Activated CD8-positive, alpha-beta memory T cell treated with anti-CD3 and anti-CD28 coated beads, Interleukin-2, amount 50 U/mL, for 24 hours (primary cell): Measurements from ENCODE around the gene FGD4.

Experiments used
- DNase-seq: peaks from one replicate; pipeline ENCODE4 v3.0.0-alpha.2; 2020; ENCODE audit errors: extremely low read depth

Gene FGD4

GRCh38 chr12:32605326-32606095, 206.2 kb downstream of the FGD4 start:
- DNase-seq = no peak

GRCh38 chr12:32606443-32606842, 207.1 kb downstream of the FGD4 start:
- no peak for DNase-seq

GRCh38 chr12:32609966-32610365, 210.6 kb downstream of the FGD4 start:
- DNase-seq = no peak

- DNase-seq = no peak
Observed at GRCh38 chr12:32611986-32612385, 212.6 kb downstream of the FGD4 start.

GRCh38 chr12:32612658-32613614, 213.6 kb downstream of the FGD4 start:
- DNase-seq = no peak

GRCh38 chr12:32615441-32615840, 216.1 kb downstream of the FGD4 start:
- no peak for DNase-seq

- no peak for DNase-seq
Observed at GRCh38 chr12:32617534-32617933, 218.2 kb downstream of the FGD4 start.

GRCh38 chr12:32618115-32618514, 218.8 kb downstream of the FGD4 start:
- DNase-seq = no peak

- DNase-seq = no peak
Observed at GRCh38 chr12:32627976-32628375, 228.6 kb downstream of the FGD4 start.

GRCh38 chr12:32641287-32641901, 242.0 kb downstream of the FGD4 start:
- DNase-seq = no peak

GRCh38 chr12:32644431-32644830, 245.1 kb downstream of the FGD4 start:
- DNase-seq = no peak

- no peak for DNase-seq
Observed at GRCh38 chr12:32647275-32647674, 247.9 kb downstream of the FGD4 start.

GRCh38 chr12:32650508-32650907, 251.2 kb downstream of the FGD4 start:
- DNase-seq = no peak

- DNase-seq = no peak
Observed at GRCh38 chr12:32651151-32651955, 252.0 kb downstream of the FGD4 start.

GRCh38 chr12:32651956-32652210, 252.5 kb downstream of the FGD4 start:
- no peak for DNase-seq

GRCh38 chr12:32659908-32660440, 260.6 kb downstream of the FGD4 start:
- DNase-seq = no peak

GRCh38 chr12:32661706-32662105, 262.3 kb downstream of the FGD4 start:
- no peak for DNase-seq

GRCh38 chr12:32662665-32663064, 263.3 kb downstream of the FGD4 start:
- no peak for DNase-seq

- DNase-seq = no peak
Observed at GRCh38 chr12:32666018-32666417, 266.7 kb downstream of the FGD4 start.

GRCh38 chr12:32669584-32669983, 270.2 kb downstream of the FGD4 start:
- DNase-seq = no peak

GRCh38 chr12:32671930-32672780, 272.8 kb downstream of the FGD4 start:
- DNase-seq = no peak
